ENCODE data around the gene RASGRF1. TPM values are rescaled to one million over a fixed set of nuclear protein-coding genes. Genes with fewer than 3 reads are reported as not detected.

The RASGRF1 gene
- total and polyA plus RNA-seq, 9 of the 15 experiments (the other 6 are each of a cell fraction or from before 2014, with no cell fraction given) = 0.03 to 0.58 (median 0.06) TPM; not detected in 1

DNA sequence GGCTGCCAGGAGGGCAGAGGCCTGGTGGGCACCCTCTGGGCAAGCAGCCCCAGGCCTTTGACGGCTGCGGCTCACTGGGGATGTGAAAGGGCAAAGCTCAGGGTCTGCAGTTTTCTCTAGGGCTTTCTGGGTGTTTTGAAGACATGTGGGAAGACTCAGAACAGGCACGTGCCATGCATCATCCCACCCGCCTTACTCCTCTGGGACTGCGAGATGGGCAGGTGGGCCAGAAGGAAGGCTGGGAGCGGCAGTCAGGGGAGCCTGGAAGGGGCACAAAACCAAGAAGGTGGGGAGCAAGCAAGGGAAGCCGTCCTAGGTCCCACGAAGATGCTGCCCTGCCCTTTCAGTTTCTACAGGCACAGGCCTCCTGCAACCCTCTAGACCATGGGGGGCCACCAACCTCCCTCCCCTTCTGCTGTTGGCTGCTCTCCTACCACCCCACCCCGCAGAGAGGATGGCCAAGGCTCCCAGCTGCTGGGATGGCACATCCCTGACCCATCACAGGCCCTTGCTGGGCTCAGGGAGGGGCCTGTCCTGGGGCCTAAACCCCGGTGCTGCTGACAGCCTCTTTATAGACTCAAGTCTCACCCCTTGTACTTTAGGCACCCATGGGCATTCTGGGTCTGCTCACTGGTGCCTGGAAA lies 73.9 kb downstream of the RASGRF1 start (continued):
- TF ChIP-seq RERE (CRISPR knock-in tag; IDR thresholded peaks at IDR 0.05; ENCODE audit: borderline replicate concordance) (no peak), CHD2 (IDR thresholded peaks at IDR 0.05; ENCODE audit: low read depth, low read length) (no peak), CHD4 (IDR thresholded peaks at IDR 0.05; ENCODE audit: insufficient read depth, insufficient replicate concordance, low read depth, low read length, poor library complexity, severe bottlenecking) (no peak), EZH2 (IDR thresholded peaks at IDR 0.05; ENCODE audit: borderline replicate concordance, low read depth, low read length) (no peak)
